Measurements from ENCODE around the gene SH3GL2. TPM values are rescaled to one million over a fixed set of nuclear protein-coding genes. Genes with fewer than 3 reads are reported as not detected.

SH3GL2 gene
- total RNA-seq, 1 experiment from 2014 or later: not detected

- POLR2A ChIA-PET: no interaction called here
- Histone ChIP-seq H3K9me3 (ENCODE audit: control insufficient read depth, insufficient read depth, low read depth, low read length) (no peaks in the 10 kb centered on the region), H3K27me3 (ENCODE audit: control insufficient read depth, insufficient read depth, low read length) (no peaks in the 10 kb centered on the region), H3K36me3 (ENCODE audit: control insufficient read depth, insufficient read depth, low read length) (no peaks in the 10 kb centered on the region), H3K4me1 (ENCODE audit: control insufficient read depth, insufficient read depth, low read length) (no peaks in the 10 kb centered on the region), H3K27ac (ENCODE audit: low read length) (no peak overlapping the region), H3K4me3 (ENCODE audit: low read depth in 2 of 2, low read length in 2 of 2) (no peak overlapping the region)
- TF ChIP-seq REST (IDR thresholded peaks at IDR 0.05; ENCODE audit: insufficient read depth in 1 of 2, low read depth in 2 of 2, low read length in 1 of 2) (no peak), POLR2AphosphoS5 (IDR thresholded peaks at IDR 0.05; ENCODE audit: low read depth, low read length) (no peak), SIN3A (IDR thresholded peaks at IDR 0.05; ENCODE audit: borderline replicate concordance, insufficient read depth, low read depth, low read length) (no peak), TCF7L2 (IDR thresholded peaks at IDR 0.05; ENCODE audit: low read depth, low read length) (no peak), CTCF (IDR thresholded peaks at IDR 0.05) (no peak)
- intact Hi-C loops (cut with micrococcal nuclease; ENCODE audit: unreplicated experiment) (no loop called here), in situ Hi-C loops (cut with HindIII; ENCODE audit: low pct_unique_long_range_greater_than_20kb, low sequenced_read_pairs) (no loop called here)
- ATAC-seq: no peak
- CTCF ChIA-PET: no interaction called here
- no peak for DNase-seq (ENCODE audit: low read depth, low spot score)
- no TSS peak for BruUV-seq (replicated peaks)
Measured at GRCh38 chr9:17594961-17595360, 16.1 kb downstream of the SH3GL2 start.

GRCh38 chr9:17597977-17598376 is 19.1 kb downstream of the SH3GL2 start:
- no peak for DNase-seq (ENCODE audit: low read depth, low spot score)
- in situ Hi-C loops (cut with HindIII; ENCODE audit: low pct_unique_long_range_greater_than_20kb, low sequenced_read_pairs) (no loop called here), intact Hi-C loops (cut with micrococcal nuclease; ENCODE audit: unreplicated experiment) (no loop called here)
- no peak for ATAC-seq
- Histone ChIP-seq H3K4me1 (ENCODE audit: control insufficient read depth, insufficient read depth, low read length) (no peaks in the 10 kb centered on the region), H3K4me3 (ENCODE audit: low read depth in 2 of 2, low read length in 2 of 2) (no peak overlapping the region), H3K36me3 (ENCODE audit: control insufficient read depth, insufficient read depth, low read length) (no peaks in the 10 kb centered on the region), H3K27me3 (ENCODE audit: control insufficient read depth, insufficient read depth, low read length) (no peaks in the 10 kb centered on the region), H3K27ac (ENCODE audit: low read length) (no peak overlapping the region), H3K9me3 (ENCODE audit: control insufficient read depth, insufficient read depth, low read depth, low read length) (no peaks in the 10 kb centered on the region)
- TF ChIP-seq CTCF (IDR thresholded peaks at IDR 0.05) (no peak), TCF7L2 (IDR thresholded peaks at IDR 0.05; ENCODE audit: low read depth, low read length) (no peak), SIN3A (IDR thresholded peaks at IDR 0.05; ENCODE audit: borderline replicate concordance, insufficient read depth, low read depth, low read length) (no peak), REST (IDR thresholded peaks at IDR 0.05; ENCODE audit: insufficient read depth in 1 of 2, low read depth in 2 of 2, low read length in 1 of 2) (no peak), POLR2AphosphoS5 (IDR thresholded peaks at IDR 0.05; ENCODE audit: low read depth, low read length) (no peak)
- CTCF ChIA-PET: no interaction called here
- no TSS peak for BruUV-seq (replicated peaks)
- POLR2A ChIA-PET: no interaction called here

All from Panc1 (cell line).